ENCODE measurements around the gene NRIP1. TPM values are rescaled to one million over a fixed set of nuclear protein-coding genes. Genes with fewer than 3 reads are reported as not detected.

NRIP1 gene, protein sequence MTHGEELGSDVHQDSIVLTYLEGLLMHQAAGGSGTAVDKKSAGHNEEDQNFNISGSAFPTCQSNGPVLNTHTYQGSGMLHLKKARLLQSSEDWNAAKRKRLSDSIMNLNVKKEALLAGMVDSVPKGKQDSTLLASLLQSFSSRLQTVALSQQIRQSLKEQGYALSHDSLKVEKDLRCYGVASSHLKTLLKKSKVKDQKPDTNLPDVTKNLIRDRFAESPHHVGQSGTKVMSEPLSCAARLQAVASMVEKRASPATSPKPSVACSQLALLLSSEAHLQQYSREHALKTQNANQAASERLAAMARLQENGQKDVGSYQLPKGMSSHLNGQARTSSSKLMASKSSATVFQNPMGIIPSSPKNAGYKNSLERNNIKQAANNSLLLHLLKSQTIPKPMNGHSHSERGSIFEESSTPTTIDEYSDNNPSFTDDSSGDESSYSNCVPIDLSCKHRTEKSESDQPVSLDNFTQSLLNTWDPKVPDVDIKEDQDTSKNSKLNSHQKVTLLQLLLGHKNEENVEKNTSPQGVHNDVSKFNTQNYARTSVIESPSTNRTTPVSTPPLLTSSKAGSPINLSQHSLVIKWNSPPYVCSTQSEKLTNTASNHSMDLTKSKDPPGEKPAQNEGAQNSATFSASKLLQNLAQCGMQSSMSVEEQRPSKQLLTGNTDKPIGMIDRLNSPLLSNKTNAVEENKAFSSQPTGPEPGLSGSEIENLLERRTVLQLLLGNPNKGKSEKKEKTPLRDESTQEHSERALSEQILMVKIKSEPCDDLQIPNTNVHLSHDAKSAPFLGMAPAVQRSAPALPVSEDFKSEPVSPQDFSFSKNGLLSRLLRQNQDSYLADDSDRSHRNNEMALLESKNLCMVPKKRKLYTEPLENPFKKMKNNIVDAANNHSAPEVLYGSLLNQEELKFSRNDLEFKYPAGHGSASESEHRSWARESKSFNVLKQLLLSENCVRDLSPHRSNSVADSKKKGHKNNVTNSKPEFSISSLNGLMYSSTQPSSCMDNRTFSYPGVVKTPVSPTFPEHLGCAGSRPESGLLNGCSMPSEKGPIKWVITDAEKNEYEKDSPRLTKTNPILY (N-terminal part only)
- total RNA-seq, result 60.4 TPM
- polyA plus RNA-seq (ENCODE audit: insufficient read depth, low read depth, low replicate concordance), result 7.4 TPM
- long read RNA-seq, donor 1, full-length matches to known transcripts, result 3 of 3 reads
- long read RNA-seq, donor 1, partial matches to known transcripts, result 0 of 3 reads
- long read RNA-seq, donor 1, other reads (novel, unspliced or antisense), result 0 of 3 reads
- long read RNA-seq, donor 2, full-length matches to known transcripts, result 3 of 3 reads
- long read RNA-seq, donor 2, partial matches to known transcripts, result 0 of 3 reads
- long read RNA-seq, donor 2, other reads (novel, unspliced or antisense), result 0 of 3 reads
- long read RNA-seq, donor 3, full-length matches to known transcripts, result 5 of 5 reads
- long read RNA-seq, donor 3, partial matches to known transcripts, result 0 of 5 reads
- long read RNA-seq, donor 3, other reads (novel, unspliced or antisense), result 0 of 5 reads
- long read RNA-seq, donor 4, full-length matches to known transcripts, result 8 of 8 reads
- long read RNA-seq, donor 4, partial matches to known transcripts, result 0 of 8 reads
- long read RNA-seq, donor 4, other reads (novel, unspliced or antisense), result 0 of 8 reads
- long read RNA-seq, donor 5, full-length matches to known transcripts, result 1 of 1 reads
- long read RNA-seq, donor 5, partial matches to known transcripts, result 0 of 1 reads
- long read RNA-seq, donor 5, other reads (novel, unspliced or antisense), result 0 of 1 reads
- long read RNA-seq, donor 6, full-length matches to known transcripts, result 5 of 5 reads
- long read RNA-seq, donor 6, partial matches to known transcripts, result 0 of 5 reads
- long read RNA-seq, donor 6, other reads (novel, unspliced or antisense), result 0 of 5 reads
- long read RNA-seq, donor 7, full-length matches to known transcripts, result 11 of 28 reads
- long read RNA-seq, donor 7, partial matches to known transcripts, result 1 of 28 reads
- long read RNA-seq, donor 7, other reads (novel, unspliced or antisense), result 16 of 28 reads
- long read RNA-seq, donor 8, full-length matches to known transcripts, result 8 of 8 reads
- long read RNA-seq, donor 8, partial matches to known transcripts, result 0 of 8 reads
- long read RNA-seq, donor 8, other reads (novel, unspliced or antisense), result 0 of 8 reads
- long read RNA-seq, donor 9, full-length matches to known transcripts, result 3 of 3 reads
- long read RNA-seq, donor 9, partial matches to known transcripts, result 0 of 3 reads
- long read RNA-seq, donor 9, other reads (novel, unspliced or antisense), result 0 of 3 reads
- long read RNA-seq, donor 10, full-length matches to known transcripts, result 6 of 6 reads
- long read RNA-seq, donor 10, partial matches to known transcripts, result 0 of 6 reads
- long read RNA-seq, donor 10, other reads (novel, unspliced or antisense), result 0 of 6 reads

DNA sequence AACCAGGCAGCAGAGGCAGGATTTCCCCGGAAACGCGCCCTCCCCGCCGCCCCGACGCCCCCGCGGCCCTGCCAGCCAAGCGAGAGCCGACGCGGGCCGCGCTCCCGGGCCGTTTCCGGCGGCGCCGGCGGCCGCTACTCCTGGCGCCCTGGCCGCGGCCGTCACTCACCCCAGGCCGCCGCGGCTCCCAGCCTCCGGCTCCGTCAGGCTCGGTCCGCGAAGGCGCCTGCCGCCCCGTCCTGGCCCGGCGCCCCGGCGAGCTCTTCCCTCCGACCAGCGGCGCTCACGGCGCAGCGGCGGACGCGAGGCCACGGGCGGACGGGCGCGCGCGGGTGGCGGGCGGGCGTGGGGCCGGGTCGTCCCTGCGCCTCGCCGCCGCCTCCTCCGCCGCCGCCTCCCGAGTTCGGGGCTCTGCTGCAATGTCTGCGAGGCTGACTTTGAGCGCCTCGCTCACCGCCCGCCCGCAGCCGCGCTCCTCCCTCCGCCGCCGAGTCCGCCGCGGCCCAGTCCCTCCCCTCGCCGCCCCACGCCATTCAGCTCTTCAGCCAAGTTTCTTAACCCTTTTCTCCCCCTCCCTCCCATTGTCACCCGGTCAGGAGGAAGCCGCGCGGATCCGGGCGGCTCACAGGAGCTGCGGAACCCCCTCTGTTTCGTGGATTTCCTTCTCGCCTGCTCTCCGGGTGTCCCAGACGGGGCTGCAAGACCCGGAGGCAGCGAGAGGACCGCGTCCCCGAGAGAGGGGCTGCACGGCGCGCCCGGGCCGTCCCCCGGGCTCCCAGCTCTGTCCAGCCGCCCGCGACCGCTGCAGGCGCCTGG, at the start of gene NRIP1:
NRIP1 (minus strand) TSS at position 425 of the 816 bp plus-strand sequence. CDS start 96,808 bp downstream, outside the sequence.
- intact Hi-C loops (cut with DNase I), result no loop called here
- Histone ChIP-seq H3K27ac (ENCODE audit: low read depth in 2 of 2, low read length in 2 of 2) (peak within 1 kb of the TSS; percentile 91 to 95), H3K36me3 (ENCODE audit: control insufficient read depth in 2 of 3, insufficient read depth in 3 of 3, low read length in 3 of 3) (no peaks in the 10 kb centered on the region), H3K4me1 (ENCODE audit: control insufficient read depth in 2 of 3, insufficient read depth in 2 of 3, low read depth in 1 of 3, low read length in 3 of 3) (peaks cover 0 to 4% (median 3%) of the 10 kb centered on the region in 3 donors), H3K27me3 (ENCODE audit: control insufficient read depth, insufficient read depth, low read length) (no peaks in the 10 kb centered on the region), H3K9ac (ENCODE audit: low read length in 3 of 3) (peak within 1 kb of the TSS; percentile 86 to 97 (median 93)), H3K9me3 (ENCODE audit: control insufficient read depth in 2 of 3, insufficient read depth in 1 of 3, low read length in 3 of 3) (no peaks in the 10 kb centered on the region), H3K4me3 (ENCODE audit: low read length in 3 of 3) (peak within 1 kb of the TSS; percentile 82 to 96 (median 86))
- FAIRE-seq, result no peak
- TF ChIP-seq, protein P1, sequence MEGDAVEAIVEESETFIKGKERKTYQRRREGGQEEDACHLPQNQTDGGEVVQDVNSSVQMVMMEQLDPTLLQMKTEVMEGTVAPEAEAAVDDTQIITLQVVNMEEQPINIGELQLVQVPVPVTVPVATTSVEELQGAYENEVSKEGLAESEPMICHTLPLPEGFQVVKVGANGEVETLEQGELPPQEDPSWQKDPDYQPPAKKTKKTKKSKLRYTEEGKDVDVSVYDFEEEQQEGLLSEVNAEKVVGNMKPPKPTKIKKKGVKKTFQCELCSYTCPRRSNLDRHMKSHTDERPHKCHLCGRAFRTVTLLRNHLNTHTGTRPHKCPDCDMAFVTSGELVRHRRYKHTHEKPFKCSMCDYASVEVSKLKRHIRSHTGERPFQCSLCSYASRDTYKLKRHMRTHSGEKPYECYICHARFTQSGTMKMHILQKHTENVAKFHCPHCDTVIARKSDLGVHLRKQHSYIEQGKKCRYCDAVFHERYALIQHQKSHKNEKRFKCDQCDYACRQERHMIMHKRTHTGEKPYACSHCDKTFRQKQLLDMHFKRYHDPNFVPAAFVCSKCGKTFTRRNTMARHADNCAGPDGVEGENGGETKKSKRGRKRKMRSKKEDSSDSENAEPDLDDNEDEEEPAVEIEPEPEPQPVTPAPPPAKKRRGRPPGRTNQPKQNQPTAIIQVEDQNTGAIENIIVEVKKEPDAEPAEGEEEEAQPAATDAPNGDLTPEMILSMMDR (IDR thresholded peaks at IDR 0.05; ENCODE audit: borderline replicate concordance, extremely low read depth, insufficient read depth), result no peak
- peak; percentile 94 to 98 (median 95) for DNase-seq

DNA sequence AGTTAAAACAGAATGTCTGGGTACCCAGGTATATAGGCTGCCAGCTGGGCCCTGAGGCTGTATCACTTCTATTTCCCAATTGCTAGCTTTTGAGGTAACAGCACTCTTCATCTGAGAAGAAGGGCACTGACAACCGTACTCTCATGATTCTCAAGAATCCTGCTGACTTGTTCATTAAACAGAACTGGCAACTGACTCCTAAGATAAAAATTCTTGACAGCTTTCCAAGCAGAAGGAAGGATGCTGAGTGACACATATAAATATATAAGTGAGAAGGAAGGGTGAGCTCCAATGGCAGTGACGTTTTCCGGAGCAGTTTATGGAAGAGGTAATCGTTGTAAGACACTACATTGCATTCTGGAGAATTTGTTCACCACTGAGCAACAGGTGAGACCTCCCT, 48.1 kb upstream of the NRIP1 start:
- TF ChIP-seq, protein P1 (IDR thresholded peaks at IDR 0.05; ENCODE audit: borderline replicate concordance, extremely low read depth, insufficient read depth), result no peak
- intact Hi-C loops (cut with DNase I), result no loop called here
- no peak for FAIRE-seq
- no peak overlapping the region for H3K27ac ChIP-seq (ENCODE audit: low read depth in 2 of 2, low read length in 2 of 2)
- H3K36me3 ChIP-seq (ENCODE audit: control insufficient read depth in 2 of 3, insufficient read depth in 3 of 3, low read length in 3 of 3), result no peaks in the 10 kb centered on the region
- H3K27me3 ChIP-seq (ENCODE audit: control insufficient read depth, insufficient read depth, low read length), result no peaks in the 10 kb centered on the region
- DNase-seq, result no peak
- H3K9me3 ChIP-seq (ENCODE audit: control insufficient read depth in 2 of 3, insufficient read depth in 1 of 3, low read length in 3 of 3), result no peaks in the 10 kb centered on the region
- H3K4me1 ChIP-seq (ENCODE audit: control insufficient read depth in 2 of 3, insufficient read depth in 2 of 3, low read depth in 1 of 3, low read length in 3 of 3), result no peaks in the 10 kb centered on the region
- H3K4me3 ChIP-seq (ENCODE audit: low read length in 3 of 3), result no peak overlapping the region
- H3K9ac ChIP-seq (ENCODE audit: low read length in 3 of 3), result no peak overlapping the region

All from kidney (tissue), 22 donors.